NCI-H1694 treated with DMSO at 0.1 percent for 48 hours (cell line): ENCODE data around the gene PLA2G4F.

Source experiments
- DNase-seq: peaks from one replicate; lab custom pipeline; 2025; lab: John Stamatoyannopoulos, UW

Gene PLA2G4F, protein sequence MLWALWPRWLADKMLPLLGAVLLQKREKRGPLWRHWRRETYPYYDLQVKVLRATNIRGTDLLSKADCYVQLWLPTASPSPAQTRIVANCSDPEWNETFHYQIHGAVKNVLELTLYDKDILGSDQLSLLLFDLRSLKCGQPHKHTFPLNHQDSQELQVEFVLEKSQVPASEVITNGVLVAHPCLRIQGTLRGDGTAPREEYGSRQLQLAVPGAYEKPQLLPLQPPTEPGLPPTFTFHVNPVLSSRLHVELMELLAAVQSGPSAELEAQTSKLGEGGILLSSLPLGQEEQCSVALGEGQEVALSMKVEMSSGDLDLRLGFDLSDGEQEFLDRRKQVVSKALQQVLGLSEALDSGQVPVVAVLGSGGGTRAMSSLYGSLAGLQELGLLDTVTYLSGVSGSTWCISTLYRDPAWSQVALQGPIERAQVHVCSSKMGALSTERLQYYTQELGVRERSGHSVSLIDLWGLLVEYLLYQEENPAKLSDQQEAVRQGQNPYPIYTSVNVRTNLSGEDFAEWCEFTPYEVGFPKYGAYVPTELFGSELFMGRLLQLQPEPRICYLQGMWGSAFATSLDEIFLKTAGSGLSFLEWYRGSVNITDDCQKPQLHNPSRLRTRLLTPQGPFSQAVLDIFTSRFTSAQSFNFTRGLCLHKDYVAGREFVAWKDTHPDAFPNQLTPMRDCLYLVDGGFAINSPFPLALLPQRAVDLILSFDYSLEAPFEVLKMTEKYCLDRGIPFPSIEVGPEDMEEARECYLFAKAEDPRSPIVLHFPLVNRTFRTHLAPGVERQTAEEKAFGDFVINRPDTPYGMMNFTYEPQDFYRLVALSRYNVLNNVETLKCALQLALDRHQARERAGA

DNA sequence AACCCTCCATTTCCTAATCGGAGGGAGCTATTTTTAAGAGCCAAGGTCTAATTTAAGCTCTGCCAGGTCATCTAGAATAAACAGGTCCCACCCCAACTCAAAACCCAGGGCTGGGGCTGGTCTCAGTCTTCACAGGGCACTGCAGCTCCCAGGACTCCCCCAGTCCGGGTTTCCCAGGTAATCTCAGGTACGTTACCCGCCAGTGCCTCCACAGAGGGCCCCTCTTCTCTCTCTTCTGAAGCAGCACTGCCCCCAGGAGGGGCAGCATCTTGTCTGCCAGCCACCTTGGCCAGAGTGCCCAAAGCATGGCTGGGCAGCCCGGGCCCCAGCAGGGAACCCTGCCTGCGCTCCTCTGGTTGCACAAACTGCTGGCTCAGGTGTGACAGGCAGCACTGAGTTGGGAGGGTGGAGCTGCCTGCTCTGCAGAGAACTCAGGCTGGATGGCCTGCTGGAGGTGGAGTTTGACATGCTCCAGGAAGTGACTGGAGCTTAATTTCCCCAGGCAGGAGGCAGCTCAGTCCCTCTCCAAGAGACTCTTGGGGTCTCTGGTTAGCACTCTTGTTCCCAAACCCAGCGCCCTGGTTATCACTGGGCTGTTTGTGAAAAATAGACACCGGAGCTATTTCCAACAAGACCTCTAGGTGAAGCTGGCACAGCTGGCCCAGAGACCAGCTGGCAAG lies at the start of gene PLA2G4F:
TSS of gene PLA2G4F (minus strand) at position 394 of the 680 bp plus-strand sequence. CDS start at position 307, 87 bp downstream.
- no peak for DNase-seq

DNA sequence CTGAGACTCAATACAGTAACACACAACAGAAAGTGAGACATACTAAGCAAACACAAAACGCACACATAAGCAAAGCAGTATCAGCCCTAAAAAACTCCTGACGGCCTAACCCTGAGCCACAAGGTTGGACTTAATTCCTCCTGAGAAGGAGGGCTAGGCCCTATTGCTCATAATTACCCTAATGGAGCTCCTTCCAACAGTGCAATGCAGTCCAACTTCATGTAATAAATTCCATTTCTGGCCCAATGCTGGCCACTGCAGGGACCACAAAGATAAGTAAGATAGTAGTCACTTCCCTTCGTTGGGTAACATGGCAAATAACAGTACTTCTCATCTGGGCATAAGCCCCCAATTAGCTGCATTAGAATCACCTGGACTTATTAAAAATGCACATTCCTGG lies 47.5 kb upstream of the PLA2G4F start:
- no peak for DNase-seq

DNA sequence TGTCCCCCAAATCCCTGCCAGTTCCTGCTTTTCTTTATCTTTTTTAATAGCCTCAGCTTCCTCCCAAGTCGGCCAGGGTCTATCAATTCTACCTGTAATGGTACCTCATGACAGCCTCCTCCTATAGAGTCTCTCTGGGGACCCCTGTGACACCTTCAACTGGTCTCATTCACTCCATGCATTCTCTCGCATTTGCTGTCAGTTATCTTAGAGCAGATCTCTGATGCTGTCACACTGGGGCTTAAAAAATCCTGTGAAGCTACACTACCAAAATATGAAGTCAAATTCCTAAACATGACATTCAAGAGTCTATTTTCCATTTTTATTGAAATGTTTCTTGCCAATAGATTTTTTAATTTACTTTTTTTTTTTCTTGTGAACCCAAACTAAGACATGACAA lies 46.2 kb upstream of the PLA2G4F start:
- DNase-seq, result no peak

DNA sequence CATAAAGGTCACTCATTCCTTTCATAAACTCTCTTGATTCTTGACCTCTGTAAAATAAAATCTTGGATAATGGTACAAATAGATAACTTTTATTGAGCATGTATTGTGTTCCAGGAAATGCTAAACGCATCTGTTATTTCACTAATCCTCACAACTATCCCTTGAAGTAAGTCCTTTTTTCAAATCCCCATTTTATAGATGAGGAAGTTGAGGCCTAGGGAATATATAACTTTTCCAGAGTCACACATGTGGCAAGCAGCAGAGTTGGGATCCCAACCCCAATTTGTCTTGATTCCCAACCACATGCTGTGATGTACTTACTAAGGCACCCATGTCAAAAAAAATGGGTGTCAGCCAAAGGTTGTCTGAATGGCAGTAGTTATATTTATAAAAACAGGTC lies 45.4 kb upstream of the PLA2G4F start:
- no peak for DNase-seq

DNA sequence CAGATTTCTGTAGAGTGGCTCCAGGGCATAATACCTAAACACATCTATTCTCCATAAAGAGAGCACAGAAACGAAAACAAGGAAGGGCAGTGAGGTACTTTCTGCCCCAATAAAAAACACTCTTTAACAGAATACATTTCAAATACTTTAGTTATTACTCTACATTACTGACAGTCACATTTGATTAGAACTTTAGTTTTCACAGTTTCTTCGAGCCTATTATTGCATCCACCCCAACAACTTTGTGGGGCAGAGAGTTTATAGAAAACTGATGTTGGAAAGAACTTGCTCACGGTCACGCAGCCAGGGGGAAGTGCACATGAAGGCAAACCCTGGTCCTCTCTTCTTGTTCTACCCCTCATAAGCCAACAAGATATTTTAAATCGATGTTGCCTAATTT lies 42.7 kb upstream of the PLA2G4F start:
- no peak for DNase-seq

DNA sequence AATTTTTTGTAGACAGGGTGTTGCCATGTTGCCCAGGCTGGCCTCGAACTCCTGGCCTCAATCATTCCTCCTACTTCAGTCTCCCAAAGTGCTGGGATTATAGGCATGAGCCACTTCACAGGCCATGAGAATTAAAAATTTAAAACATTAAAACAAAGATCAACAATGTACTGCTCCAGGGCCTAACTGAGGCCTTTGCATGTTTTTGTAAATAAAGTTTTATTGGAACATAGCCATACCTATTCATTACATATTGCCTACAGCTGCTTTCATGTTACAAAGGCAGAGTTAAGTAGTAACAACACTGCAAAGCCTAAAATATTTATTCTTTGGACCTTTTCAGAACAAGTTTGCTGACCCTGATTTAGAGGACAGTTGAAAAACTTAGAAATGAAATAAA lies 42.1 kb upstream of the PLA2G4F start:
- no peak for DNase-seq

DNA sequence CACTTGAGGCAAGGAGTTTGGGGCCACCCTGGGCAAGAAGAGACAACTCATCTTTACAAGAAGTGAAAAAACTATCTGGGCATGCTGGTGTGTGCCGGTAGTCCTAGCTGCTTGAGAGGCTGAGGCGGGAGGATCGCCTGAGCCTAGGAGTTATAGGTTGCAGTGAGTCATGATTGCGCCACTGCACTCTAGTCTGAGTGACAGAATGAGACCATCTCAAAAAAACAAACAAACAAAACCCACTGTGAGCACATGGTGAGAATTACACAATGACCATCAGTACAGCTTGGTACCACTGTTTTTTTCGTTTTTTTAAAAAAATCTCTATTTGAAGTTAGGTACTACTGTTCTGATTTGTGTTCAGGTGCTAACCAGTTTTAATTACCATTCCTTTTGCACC lies 38.1 kb upstream of the PLA2G4F start:
- no peak for DNase-seq

DNA sequence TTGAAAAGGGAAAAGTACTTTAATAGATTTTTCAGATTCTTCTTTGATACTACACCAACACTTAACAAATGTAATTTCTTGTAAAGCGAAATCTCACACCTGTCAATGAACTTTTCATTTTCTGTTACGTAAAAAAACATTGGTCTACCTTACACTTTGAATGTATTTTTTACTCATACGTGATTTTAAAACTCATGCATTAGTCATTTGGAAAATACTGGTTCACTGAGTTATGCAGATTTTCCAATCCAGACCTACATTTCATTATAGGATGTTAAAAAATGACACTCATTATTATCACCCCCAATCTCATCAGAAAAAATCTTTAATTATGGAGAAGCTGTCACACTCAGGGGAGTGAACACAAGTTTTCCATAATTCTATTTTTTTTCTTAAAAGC lies 36.9 kb upstream of the PLA2G4F start:
- DNase-seq, result no peak

DNA sequence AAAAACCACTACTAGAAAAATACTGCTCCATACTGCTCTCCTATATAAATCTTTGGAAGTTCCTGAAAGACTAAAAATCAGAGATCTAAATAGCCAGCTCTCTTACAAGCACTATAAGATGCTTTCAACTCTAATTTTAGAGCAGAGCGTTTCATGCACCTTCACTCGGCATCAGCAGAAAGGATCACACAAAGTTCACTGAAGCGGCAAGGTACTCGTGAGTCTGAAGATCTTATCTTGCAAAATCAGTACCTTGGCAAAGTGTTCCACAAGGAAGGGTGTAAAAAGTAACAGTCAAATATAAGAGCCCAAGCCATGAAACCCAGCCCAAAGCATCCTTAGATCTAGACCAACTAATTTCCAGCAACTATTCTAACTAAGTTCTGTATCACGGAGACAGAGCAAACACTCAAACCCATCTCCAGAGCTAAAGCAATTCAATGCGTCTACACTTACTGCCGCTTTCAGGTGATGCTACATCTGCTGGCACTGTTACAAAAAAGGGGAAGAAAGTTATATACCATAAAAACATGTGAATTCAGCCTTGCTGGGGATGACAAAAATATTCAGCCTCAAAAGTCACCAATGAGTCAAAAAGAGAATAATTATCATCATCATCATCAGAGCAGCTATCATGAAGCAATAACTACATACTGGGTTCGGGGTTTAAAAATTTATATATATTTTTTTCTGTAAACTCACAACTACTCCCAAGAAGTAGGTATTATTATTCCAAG lies 35.3 kb upstream of the PLA2G4F start:
- DNase-seq, result no peak

DNA sequence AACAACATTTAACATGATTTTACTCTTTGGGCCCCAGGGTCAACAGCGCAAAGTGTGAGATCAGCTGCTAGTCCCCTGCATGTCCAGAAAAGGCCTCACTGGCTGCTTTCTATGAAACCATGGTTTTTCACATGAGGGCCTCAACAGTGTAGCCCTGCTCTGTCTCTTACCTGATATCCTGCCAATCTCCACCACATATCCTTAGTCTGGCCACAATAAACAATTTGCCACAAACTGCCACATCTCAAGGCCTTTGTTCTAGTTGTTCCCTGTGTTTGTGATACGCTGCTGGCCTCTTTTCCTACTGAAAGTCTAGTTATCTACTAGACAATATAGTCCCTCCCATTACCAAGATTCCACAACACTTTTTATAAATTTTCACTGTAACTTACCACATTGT lies 33.9 kb upstream of the PLA2G4F start:
- no peak for DNase-seq

DNA sequence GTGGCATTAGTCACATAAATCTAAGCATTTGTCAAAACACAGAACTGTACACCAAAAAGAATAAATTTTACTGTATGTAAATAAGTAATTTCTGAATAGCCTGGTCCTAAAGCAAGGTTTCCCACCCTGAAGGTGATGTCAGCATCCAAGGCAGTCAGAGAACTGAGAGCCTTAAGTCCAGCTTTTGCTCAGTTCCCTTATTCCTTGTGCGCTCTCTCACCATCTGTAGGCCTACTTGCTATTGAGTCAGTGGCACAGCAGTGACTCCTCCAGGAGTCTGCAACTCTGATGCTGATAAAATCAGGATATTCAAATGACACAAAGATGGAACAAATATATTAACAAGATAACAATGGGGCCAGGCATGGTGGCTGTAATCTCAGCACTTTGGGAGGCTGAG lies 29.4 kb upstream of the PLA2G4F start:
- DNase-seq, result no peak

DNA sequence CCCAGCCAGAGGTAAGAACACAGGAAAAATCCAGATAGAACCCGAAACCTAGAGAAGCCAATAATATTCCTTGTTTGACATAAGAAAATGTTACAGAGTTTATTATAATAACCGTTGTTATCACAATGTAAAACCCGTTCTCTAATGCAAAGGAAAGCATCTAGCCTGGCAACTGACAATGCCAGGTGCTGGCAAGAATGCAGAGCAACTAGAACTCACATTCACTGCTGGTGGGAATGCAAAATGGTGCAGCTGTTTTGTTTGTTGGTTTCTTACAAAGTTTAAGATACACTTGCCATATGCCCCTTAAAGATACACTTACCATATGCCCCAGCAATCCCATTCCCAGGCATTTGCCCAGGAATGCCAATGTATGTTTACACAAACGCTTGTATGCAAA lies 28.3 kb upstream of the PLA2G4F start:
- no peak for DNase-seq

DNA sequence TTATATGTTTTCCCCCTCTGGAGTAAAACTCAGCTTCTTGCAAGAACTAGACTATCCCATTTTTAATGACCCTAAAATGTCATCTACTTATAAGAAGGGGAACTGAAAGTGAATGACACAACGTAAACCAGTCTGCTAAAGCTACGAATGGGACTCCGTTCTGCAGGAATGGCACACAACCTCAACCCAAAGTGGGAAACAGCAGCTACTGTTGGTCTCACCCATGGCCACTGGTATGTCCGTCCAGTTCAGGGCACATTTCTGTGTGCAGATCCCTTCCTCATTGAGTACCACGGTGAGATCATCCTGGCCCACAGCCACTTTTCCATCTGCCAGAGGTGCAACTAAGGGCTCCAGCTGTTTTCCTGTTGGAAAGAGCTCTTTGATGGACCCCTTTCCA lies 27.9 kb upstream of the PLA2G4F start:
- DNase-seq, result no peak

DNA sequence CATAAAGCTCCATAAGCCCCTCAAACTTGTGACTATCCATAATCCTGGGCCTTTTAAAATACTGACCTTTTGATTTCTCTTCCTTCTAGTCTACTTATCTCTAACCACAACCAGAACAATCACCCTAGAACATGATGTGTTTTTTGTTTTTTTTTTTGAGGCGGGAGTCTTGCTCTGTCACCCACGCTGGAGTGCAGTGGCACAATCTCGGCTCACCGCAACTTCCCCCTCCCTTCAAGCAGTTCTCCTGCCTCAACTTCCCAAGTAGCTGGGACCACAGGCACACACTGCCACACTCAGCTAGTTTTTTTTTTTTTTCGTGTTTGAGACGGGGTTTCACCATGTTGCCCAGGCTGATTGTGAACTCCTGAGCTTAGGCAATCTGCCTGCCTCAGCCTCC lies 26.5 kb upstream of the PLA2G4F start:
- DNase-seq, result no peak

DNA sequence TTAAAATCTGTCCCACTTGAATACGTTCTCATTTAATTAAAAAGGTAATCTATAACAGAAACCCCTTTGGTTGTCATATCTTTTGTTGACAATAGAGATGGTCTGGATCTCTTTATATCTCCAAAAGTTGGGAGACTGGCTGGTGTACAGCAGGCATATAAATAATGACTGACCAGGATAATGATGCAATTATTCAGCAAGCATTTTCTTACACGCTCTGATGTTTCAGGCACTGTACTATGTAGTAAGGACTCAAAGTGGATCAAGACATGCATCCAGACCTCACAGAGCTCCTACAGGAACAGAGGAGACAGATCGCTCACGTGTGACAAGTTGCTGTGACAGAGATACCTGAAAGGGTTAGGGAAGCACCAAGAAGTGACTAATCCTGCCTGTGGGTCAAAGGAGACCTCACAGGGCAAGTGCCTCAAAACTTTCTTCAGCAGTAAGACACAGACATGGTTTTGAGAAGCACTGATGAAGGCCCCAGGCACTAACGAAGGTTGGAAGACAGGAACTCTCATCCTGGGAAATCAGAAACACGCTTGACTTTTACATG lies 26.0 kb upstream of the PLA2G4F start:
- DNase-seq, result no peak

DNA sequence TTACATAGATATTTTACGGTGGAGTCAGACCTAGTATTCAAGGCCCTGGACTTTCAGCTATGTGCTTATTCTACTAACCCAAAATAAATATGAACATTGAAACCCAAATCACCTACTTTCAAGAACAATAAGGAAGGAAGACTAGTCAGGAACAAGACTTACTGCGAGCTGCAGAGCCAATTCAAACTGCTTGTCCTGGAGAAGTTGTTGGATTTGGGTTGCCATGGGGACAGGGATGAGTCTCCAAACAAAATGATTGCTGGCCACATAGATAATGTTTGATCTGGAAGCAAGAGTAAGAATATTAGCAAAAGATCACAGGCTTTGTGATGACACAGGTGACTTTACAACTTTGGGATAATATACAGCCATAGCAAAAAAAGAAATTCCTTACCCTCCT lies 21.6 kb upstream of the PLA2G4F start:
- DNase-seq, result no peak

DNA sequence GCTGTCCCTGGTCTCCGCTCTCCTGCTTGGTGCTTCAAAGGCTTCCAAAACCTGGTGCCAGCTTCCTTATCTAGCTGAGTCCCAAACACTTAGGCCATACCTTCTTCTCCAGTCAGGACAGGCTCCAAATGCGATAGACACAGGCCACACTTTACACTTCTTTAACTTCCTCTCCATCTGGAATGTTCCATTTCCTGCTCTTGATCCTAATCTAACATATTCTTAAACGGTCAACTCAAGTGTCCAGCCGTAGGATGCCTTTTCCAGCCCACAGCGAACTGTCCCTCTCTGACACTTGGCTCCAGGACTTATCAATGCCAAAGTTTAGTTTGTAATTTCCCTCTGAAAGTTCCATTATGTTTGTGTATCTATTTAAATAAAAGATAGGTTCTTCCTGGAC lies 19.2 kb upstream of the PLA2G4F start:
- peak; percentile 45 for DNase-seq

DNA sequence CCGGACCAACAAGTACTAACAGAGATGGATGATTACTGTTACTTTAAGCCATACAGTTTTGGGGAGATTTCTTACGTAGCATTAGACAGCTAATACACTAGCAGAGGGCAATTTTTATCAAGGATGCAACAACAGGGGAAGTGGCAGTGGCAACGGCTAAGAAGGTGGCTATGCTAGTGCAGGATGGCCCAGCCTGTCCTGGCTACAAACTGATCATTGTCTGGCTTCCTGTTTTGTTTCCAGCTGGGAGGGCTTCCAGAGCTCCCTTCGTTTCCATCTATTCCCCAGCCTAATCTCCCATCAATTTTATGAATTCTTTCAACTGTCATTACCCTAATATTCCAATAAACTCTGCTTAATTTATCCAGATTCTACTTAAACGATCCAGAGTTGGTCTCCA lies 16.0 kb upstream of the PLA2G4F start:
- no peak for DNase-seq

DNA sequence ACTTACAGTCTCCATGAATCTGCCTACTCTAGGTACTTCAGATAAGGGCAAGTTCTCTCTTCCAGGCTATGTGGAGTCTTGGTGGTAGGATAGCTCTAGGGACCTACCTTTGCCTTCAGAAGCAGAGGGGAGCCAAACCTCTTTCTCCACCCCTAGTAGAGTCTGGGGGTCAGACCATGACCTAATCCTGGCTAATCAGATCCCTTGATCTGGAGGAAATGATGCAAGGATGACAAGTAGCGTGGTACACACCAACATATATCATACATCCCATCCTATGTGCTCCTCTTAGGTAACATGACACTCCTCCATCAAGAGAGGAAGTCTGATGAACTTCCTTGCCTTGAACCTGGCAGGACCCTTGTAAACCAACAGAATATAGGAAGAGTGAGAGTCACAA lies 15.4 kb upstream of the PLA2G4F start:
- DNase-seq, result no peak

DNA sequence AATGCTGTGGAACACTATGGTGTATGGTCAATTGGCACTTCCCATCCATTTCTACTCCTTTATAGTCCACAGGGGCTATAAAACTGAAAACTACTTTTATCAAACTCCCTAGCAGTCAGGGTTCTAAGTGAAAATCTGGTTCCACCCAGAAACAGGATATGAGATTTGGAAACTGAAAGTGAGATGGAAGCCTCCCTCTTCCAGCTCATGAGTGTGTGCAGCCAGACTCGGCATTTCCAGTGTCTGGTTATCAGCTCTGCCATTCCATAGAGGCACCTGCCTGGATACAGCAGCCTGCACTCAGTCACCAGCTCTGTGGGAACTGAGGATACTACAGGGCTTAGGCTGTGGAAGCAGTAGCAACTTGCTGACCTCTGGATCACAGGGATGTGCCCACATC lies 14.7 kb upstream of the PLA2G4F start:
- DNase-seq, result no peak

DNA sequence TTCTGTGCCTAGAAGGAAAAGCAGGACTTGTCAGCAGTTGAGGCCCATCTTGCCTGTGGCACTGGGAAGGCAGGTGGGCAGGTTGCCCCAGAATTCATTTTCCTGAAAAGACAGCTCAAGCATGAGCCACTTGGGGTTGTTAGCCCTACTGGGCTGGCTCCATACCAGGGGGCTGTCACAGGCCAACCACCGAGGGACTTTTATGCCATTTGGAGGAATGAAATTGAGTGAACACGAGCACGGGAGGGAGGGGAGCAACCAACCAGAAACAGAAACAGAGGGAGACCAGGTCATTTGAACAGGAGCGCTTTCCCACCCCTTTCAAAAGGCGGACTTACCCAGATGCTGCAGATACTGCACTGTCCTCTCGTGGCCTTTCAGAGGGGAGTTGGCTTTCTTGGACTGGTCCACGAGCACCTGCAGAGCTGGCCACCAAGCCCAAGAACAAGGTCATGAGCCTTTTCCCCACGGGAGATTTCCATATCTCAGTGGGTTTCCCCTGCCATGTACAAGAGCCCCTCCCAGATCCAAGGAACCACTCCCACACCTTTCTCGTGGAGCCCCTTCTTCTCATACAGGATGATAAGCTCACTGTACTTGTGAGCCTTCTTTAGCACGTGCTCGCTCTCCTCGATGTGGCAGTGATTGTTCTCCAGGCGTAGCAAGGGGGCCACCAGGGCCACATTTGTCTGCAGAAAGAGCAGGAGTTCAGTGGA lies 9.9 kb upstream of the PLA2G4F start:
- no peak for DNase-seq
